ENCODE data around the gene SERPINI1. TPM values are rescaled to one million over a fixed set of nuclear protein-coding genes. Genes with fewer than 3 reads are reported as not detected.

SERPINI1 gene
- total RNA-seq, 1 experiment from 2014 or later = 6.4 TPM

- ATAC-seq = no peak
- CTCF ChIA-PET = no interaction called here
- Mint-ChIP-seq H3K4me1 (0 out of 2 replicates have a peak, but pooled peaks cover 4% of the 10 kb centered on the region), H3K9me3 (peaks cover 11% of the 10 kb centered on the region), H3K27ac (no peak overlapping the region), H3K27me3 (ENCODE audit: low read depth) (no peaks in the 10 kb centered on the region), H3K4me3 (no peak overlapping the region), H3K36me3 (peaks cover 4% of the 10 kb centered on the region)
- no peak for DNase-seq (ENCODE audit: low spot score)
- no peak for TF ChIP-seq GRHL2 (CRISPR knock-in tag; IDR thresholded peaks at IDR 0.05; ENCODE audit: insufficient replicate concordance, severe bottlenecking)
- no peak for TF ChIP-seq ZNF121 (CRISPR knock-in tag; IDR thresholded peaks at IDR 0.05)
- TF ChIP-seq FOXK1 (CRISPR knock-in tag; IDR thresholded peaks at IDR 0.05) = no peak
- no peak for TF ChIP-seq MLX (CRISPR knock-in tag; IDR thresholded peaks at IDR 0.05)
- no peak for TF ChIP-seq MXD4 (CRISPR knock-in tag; IDR thresholded peaks at IDR 0.05; ENCODE audit: borderline replicate concordance)
- TF ChIP-seq ESRRA (CRISPR knock-in tag; IDR thresholded peaks at IDR 0.05; ENCODE audit: borderline replicate concordance) = no peak
- TF ChIP-seq HMGXB4 (CRISPR knock-in tag; IDR thresholded peaks at IDR 0.05) = no peak
- TF ChIP-seq CREB1 (CRISPR knock-in tag; IDR thresholded peaks at IDR 0.05) = no peak
- no peak for TF ChIP-seq ETV6 (CRISPR knock-in tag; IDR thresholded peaks at IDR 0.05)
- TF ChIP-seq MYBL2 (CRISPR knock-in tag; IDR thresholded peaks at IDR 0.05) = no peak
- no peak for TF ChIP-seq JAZF1 (CRISPR knock-in tag; IDR thresholded peaks at IDR 0.05)
- no peak for TF ChIP-seq ZNF263 (CRISPR knock-in tag; IDR thresholded peaks at IDR 0.05; ENCODE audit: low read depth)
- TF ChIP-seq ZNF232 (CRISPR knock-in tag; IDR thresholded peaks at IDR 0.05) = no peak
- TF ChIP-seq ZNF423 (CRISPR knock-in tag; IDR thresholded peaks at IDR 0.05) = no peak
- TF ChIP-seq ZNF416 (CRISPR knock-in tag; IDR thresholded peaks at IDR 0.05) = no peak
- POLR2A ChIA-PET = no interaction called here
Measured at GRCh38 chr3:167772992-167773391, 37.5 kb downstream of the SERPINI1 start.

- H3K27me3 Mint-ChIP-seq (ENCODE audit: low read depth) = no peaks in the 10 kb centered on the region
- H3K9me3 Mint-ChIP-seq = peaks cover 17% of the 10 kb centered on the region
- CTCF ChIA-PET = no interaction called here
Measured at GRCh38 chr3:167773584-167773983, 38.1 kb downstream of the SERPINI1 start.

GRCh38 chr3:167776066-167776685 is 40.7 kb downstream of the SERPINI1 start:
- Mint-ChIP-seq H3K27me3 (ENCODE audit: low read depth) (no peaks in the 10 kb centered on the region), H3K4me1 (peaks cover 17% of the 10 kb centered on the region), H3K4me3 (no peak overlapping the region), H3K36me3 (peaks cover 11% of the 10 kb centered on the region), H3K27ac (no peak overlapping the region), H3K9me3 (peaks cover 19% of the 10 kb centered on the region)
- DNase-seq (ENCODE audit: low spot score) (no peak), ATAC-seq (no peak)
- CTCF ChIA-PET = interaction anchor here (0.7 kb wide), 1 partner anchor 35 kb away, joined by 3 read pairs; no protein-coding TSS in a partner anchor
- POLR2A ChIA-PET = no interaction called here
- TF ChIP-seq MAX (CRISPR knock-in tag; IDR thresholded peaks at IDR 0.05) = no peak
- no peak for TF ChIP-seq FOXP4 (CRISPR knock-in tag; IDR thresholded peaks at IDR 0.05)
- no peak for TF ChIP-seq NR1H2 (CRISPR knock-in tag; IDR thresholded peaks at IDR 0.05)
- no peak for TF ChIP-seq ZNF512 (CRISPR knock-in tag; IDR thresholded peaks at IDR 0.05; ENCODE audit: borderline replicate concordance)
- no peak for TF ChIP-seq ZNF423 (CRISPR knock-in tag; IDR thresholded peaks at IDR 0.05)
- no peak for TF ChIP-seq TEAD4 (CRISPR knock-in tag; IDR thresholded peaks at IDR 0.05)
- no peak for TF ChIP-seq SMAD3 (CRISPR knock-in tag; IDR thresholded peaks at IDR 0.05; ENCODE audit: borderline replicate concordance)
- TF ChIP-seq JAZF1 (CRISPR knock-in tag; IDR thresholded peaks at IDR 0.05) = no peak

More at GRCh38 chr3:167773584-167773983, 38.1 kb downstream of the SERPINI1 start:
- Mint-ChIP-seq H3K27ac (no peak overlapping the region), H3K36me3 (peaks cover 10% of the 10 kb centered on the region), H3K4me3 (no peak overlapping the region), H3K4me1 (0 out of 2 replicates have a peak, but pooled peaks cover 4% of the 10 kb centered on the region)
- POLR2A ChIA-PET = no interaction called here
- DNase-seq (ENCODE audit: low spot score) = no peak
- no peak for ATAC-seq
- no peak for TF ChIP-seq ZNF219 (CRISPR knock-in tag; IDR thresholded peaks at IDR 0.05; ENCODE audit: borderline replicate concordance)
